Transverse colon (tissue), 4 donors: Measurements from ENCODE around the gene KMT5B.

ENCODE experiments used
- CTCF ChIP-seq, 5 experiments: fragments of 200-600 bp in 3 of 5; fragments of 450-650 bp in 2 of 5; sonication (generic) in 3 of 5; IDR thresholded peaks; 1 replicate in 2 of 5; 2 replicates in 3 of 5; pipeline ENCODE4 v1.5.1; 2016 to 2017; ENCODE audit warnings: antibody characterized with exemption in 5 of 5, inconsistent platforms in 3 of 5, mild to moderate bottlenecking in 2 of 5, moderate library complexity in 1 of 5
- POLR2A ChIP-seq: fragments of 450-650 bp; IDR thresholded peaks from one replicate; pipeline ENCODE4 v1.6.1; 2016; ENCODE audit warnings: antibody characterized with exemption, mild to moderate bottlenecking, moderate library complexity
- POLR2AphosphoS5 ChIP-seq, 3 donors: sonication (generic); formaldehyde crosslinking; IDR thresholded peaks; one replicate each; pipeline ENCODE4 v1.6.1; 2016; ENCODE audit warnings: antibody characterized with exemption in 3 of 3

GRCh38 chr11:68223275-68223674, 10.2 kb upstream of the KMT5B start:
- no peak for TF ChIP-seq CTCF (IDR thresholded peaks at IDR 0.05)
- TF ChIP-seq POLR2AphosphoS5 (IDR thresholded peaks at IDR 0.05): no peak
- no peak for TF ChIP-seq POLR2A
